HCT116 (cell line): ENCODE data around the gene AEBP1. TPM values are rescaled to one million over a fixed set of nuclear protein-coding genes. Genes with fewer than 3 reads are reported as not detected.

Experiments used
- ATAC-seq: fragments of 200-7000 bp; cut with Tn5 transposase; 2 replicates; pipeline ENCODE4 v1.9.1; 2020; ENCODE audit warnings: mild to moderate bottlenecking, moderate library complexity
- BruUV-seq: library from RNA; stranded (reverse); fragments of 400-500 nt; replicated peaks from 2 replicates; lab custom pipeline; 2021; lab: Mats Ljungman, UMichigan
- CTCF ChIA-PET: fragments of 300-600 bp; sonication (Branson Sonifier 250); formaldehyde crosslinking; loops from one replicate; lab custom pipeline; 2021; ENCODE audit warnings: antibody characterized with exemption; lab: Charles Lee
- POLR2A ChIA-PET: fragments of 300-600, 350-600 bp; sonication (Branson Sonifier 250); formaldehyde crosslinking; loops from one replicate; lab custom pipeline; 2021; ENCODE audit warnings: antibody characterized with exemption; lab: Charles Lee
- RAD21 ChIA-PET, 2 experiments: fragments of 300-600 bp; sonication (Branson Sonifier 250); formaldehyde crosslinking; loops; one replicate each; lab custom pipeline; 2023; ENCODE audit warnings: low total read pairs in 2 of 2; ENCODE audit not compliant: uncharacterized antibody in 2 of 2, unreplicated experiment in 2 of 2, low non-redundant PET in 1 of 2; lab: Charles Lee
- DNase-seq: peaks from one replicate; pipeline ENCODE4 v3.0.0-alpha.2; 2010; ENCODE audit warnings: low read depth, low spot score
- H2AFZ ChIP-seq: fragments of 200-600 bp; shearing (Covaris generic), sonication (generic); 2 replicates; pipeline ENCODE4 v1.6.1; 2017; ENCODE audit warnings: low read depth, mixed run types, mixed read lengths, antibody characterized with exemption, low read length; ENCODE audit not compliant: poor library complexity, severe bottlenecking
- H3K27ac ChIP-seq: 2 replicates; pipeline ENCODE4 v1.5.1; 2012; ENCODE audit warnings: low read depth, low read length
- H3K27me3 ChIP-seq: fragments of 200-600 bp; sonication (generic); 2 replicates; pipeline ENCODE4 v1.6.1; 2016; ENCODE audit warnings: mixed run types, low read length, mixed read lengths; ENCODE audit not compliant: insufficient read depth
- H3K36me3 ChIP-seq, 2 experiments: fragments of 200-500 bp in 1 of 2; fragments of 200-600 bp in 1 of 2; sonication (Bioruptor generic) in 1 of 2; sonication (generic) in 1 of 2; 2 replicates each; pipeline versions ENCODE4 v1.5.1 to v1.6.1; 2014 to 2016; ENCODE audit warnings: low read length in 2 of 2, inconsistent platforms in 1 of 2, mixed read lengths in 1 of 2, mixed run types in 1 of 2; ENCODE audit not compliant: insufficient read depth in 2 of 2, control insufficient read depth in 1 of 2
- H3K4me1 ChIP-seq, 2 experiments: fragments of 200-600 bp in 1 of 2; sonication (generic) in 1 of 2; 2 replicates each; pipeline versions ENCODE4 v1.5.1 to v1.6.1; 2012 to 2017; ENCODE audit warnings: low read length in 2 of 2, inconsistent platforms in 1 of 2, mild to moderate bottlenecking in 1 of 2, mixed read lengths in 1 of 2, mixed run types in 1 of 2, moderate library complexity in 1 of 2; ENCODE audit not compliant: insufficient read depth in 2 of 2, control insufficient read depth in 1 of 2
- H3K4me2 ChIP-seq: fragments of 200-600 bp; sonication (generic); 2 replicates; pipeline ENCODE4 v1.6.1; 2017; ENCODE audit warnings: mixed run types, low read length, mixed read lengths
- H3K4me3 ChIP-seq, 2 experiments: fragments of 200-600 bp in 1 of 2; sonication (generic) in 1 of 2; replicated peaks in 1 of 2; 2 replicates each; pipeline ENCODE4 v1.5.1; 2011 to 2016; ENCODE audit warnings: low read length in 2 of 2, control low read depth in 1 of 2, low read depth in 1 of 2, mild to moderate bottlenecking in 1 of 2, mixed read lengths in 1 of 2, mixed run types in 1 of 2
- H3K79me2 ChIP-seq: fragments of 200-600 bp; sonication (generic); 2 replicates; pipeline ENCODE4 v1.6.1; 2017; ENCODE audit warnings: mild to moderate bottlenecking, mixed run types, low read length, moderate library complexity, mixed read lengths; ENCODE audit not compliant: insufficient read depth
- H3K9ac ChIP-seq: fragments of 200-600 bp; sonication (generic); 2 replicates; pipeline ENCODE4 v1.6.1; 2016; ENCODE audit warnings: low read length, mixed read lengths
- H3K9me2 ChIP-seq: fragments of 200-600 bp; sonication (generic), shearing (Covaris generic); 2 replicates; pipeline ENCODE4 v1.6.1; 2017; ENCODE audit warnings: mixed run types, mild to moderate bottlenecking, moderate library complexity; ENCODE audit not compliant: insufficient read depth
- H3K9me3 ChIP-seq, 2 experiments: fragments of 200-500 bp in 1 of 2; fragments of 200-600 bp in 1 of 2; sonication (Bioruptor generic) in 1 of 2; sonication (generic) in 1 of 2; 2 replicates each; pipeline ENCODE4 v1.6.1; 2014 to 2017; ENCODE audit warnings: low read length in 2 of 2, mixed read lengths in 2 of 2, inconsistent platforms in 1 of 2, low read depth in 1 of 2, mild to moderate bottlenecking in 1 of 2, mixed run types in 1 of 2, moderate library complexity in 1 of 2; ENCODE audit not compliant: control insufficient read depth in 1 of 2, insufficient read depth in 1 of 2
- H4K20me1 ChIP-seq: fragments of 200-600 bp; sonication (generic), shearing (Covaris generic); 2 replicates; pipeline ENCODE4 v1.6.1; 2017; ENCODE audit warnings: mixed run types, mild to moderate bottlenecking, moderate library complexity; ENCODE audit not compliant: insufficient read depth
- CBX3 ChIP-seq: IDR thresholded peaks from 2 replicates; pipeline ENCODE4 v1.6.1; 2012; ENCODE audit warnings: low read depth
- EGR1 ChIP-seq: IDR thresholded peaks from 2 replicates; pipeline ENCODE4 v1.6.1; 2012; ENCODE audit warnings: low read depth
- JUND ChIP-seq: IDR thresholded peaks from 2 replicates; pipeline ENCODE4 v1.6.1; 2012
- intact Hi-C: fragments of 100-400 bp; cut with micrococcal nuclease; formaldehyde crosslinking; loops from 2 replicates; pipeline ENCODE4 v1.10.0; 2022
- total RNA-seq: library from RNA; stranded (reverse); gene quantifications from one replicate; pipeline ENCODE4 v1.2.1, GENCODE V29; 2021; ENCODE audit not compliant: unreplicated experiment
- TF ChIP-seq, protein P1 (sequence below): IDR thresholded peaks from 2 replicates; pipeline ENCODE4 v1.6.1; 2011; ENCODE audit warnings: mild to moderate bottlenecking, low read length, moderate library complexity; ENCODE audit not compliant: insufficient replicate concordance; ENCODE audit errors: extremely low read depth
- TF ChIP-seq, protein P2 (sequence below): IDR thresholded peaks from 2 replicates; pipeline ENCODE4 v1.6.1; 2012; ENCODE audit warnings: low read depth

AEBP1 gene
- total RNA-seq, 1 experiment from 2014 or later: 0.49 TPM

GRCh38 chr7:44147026-44147991 lies 43.2 kb downstream of the AEBP1 start:
- ChIA-PET CTCF (no interaction called here), RAD21 (no interaction called here), POLR2A (no interaction called here)
- Histone ChIP-seq H4K20me1 (no peaks in the 10 kb centered on the region), H3K79me2 (no peaks in the 10 kb centered on the region), H3K36me3 (no peaks in the 10 kb centered on the region), H2AFZ (no peak overlapping the region), H3K4me1 (peaks cover 0 to 9% of the 10 kb centered on the region in 2 experiments; a peak in 2 of 4 replicates), H3K9ac (no peak overlapping the region), H3K27ac (no peak overlapping the region), H3K9me3 (no peaks in the 10 kb centered on the region), H3K4me3 (no peak overlapping the region), H3K4me2 (no peak overlapping the region), H3K27me3 (no peaks in the 10 kb centered on the region), H3K9me2 (no peaks in the 10 kb centered on the region)
- TF ChIP-seq CBX3 (no peak), JUND (no peak), EGR1 (no peak)
- TF ChIP-seq, protein P1, sequence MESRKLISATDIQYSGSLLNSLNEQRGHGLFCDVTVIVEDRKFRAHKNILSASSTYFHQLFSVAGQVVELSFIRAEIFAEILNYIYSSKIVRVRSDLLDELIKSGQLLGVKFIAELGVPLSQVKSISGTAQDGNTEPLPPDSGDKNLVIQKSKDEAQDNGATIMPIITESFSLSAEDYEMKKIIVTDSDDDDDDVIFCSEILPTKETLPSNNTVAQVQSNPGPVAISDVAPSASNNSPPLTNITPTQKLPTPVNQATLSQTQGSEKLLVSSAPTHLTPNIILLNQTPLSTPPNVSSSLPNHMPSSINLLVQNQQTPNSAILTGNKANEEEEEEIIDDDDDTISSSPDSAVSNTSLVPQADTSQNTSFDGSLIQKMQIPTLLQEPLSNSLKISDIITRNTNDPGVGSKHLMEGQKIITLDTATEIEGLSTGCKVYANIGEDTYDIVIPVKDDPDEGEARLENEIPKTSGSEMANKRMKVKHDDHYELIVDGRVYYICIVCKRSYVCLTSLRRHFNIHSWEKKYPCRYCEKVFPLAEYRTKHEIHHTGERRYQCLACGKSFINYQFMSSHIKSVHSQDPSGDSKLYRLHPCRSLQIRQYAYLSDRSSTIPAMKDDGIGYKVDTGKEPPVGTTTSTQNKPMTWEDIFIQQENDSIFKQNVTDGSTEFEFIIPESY: no peak
- TF ChIP-seq, protein P2, sequence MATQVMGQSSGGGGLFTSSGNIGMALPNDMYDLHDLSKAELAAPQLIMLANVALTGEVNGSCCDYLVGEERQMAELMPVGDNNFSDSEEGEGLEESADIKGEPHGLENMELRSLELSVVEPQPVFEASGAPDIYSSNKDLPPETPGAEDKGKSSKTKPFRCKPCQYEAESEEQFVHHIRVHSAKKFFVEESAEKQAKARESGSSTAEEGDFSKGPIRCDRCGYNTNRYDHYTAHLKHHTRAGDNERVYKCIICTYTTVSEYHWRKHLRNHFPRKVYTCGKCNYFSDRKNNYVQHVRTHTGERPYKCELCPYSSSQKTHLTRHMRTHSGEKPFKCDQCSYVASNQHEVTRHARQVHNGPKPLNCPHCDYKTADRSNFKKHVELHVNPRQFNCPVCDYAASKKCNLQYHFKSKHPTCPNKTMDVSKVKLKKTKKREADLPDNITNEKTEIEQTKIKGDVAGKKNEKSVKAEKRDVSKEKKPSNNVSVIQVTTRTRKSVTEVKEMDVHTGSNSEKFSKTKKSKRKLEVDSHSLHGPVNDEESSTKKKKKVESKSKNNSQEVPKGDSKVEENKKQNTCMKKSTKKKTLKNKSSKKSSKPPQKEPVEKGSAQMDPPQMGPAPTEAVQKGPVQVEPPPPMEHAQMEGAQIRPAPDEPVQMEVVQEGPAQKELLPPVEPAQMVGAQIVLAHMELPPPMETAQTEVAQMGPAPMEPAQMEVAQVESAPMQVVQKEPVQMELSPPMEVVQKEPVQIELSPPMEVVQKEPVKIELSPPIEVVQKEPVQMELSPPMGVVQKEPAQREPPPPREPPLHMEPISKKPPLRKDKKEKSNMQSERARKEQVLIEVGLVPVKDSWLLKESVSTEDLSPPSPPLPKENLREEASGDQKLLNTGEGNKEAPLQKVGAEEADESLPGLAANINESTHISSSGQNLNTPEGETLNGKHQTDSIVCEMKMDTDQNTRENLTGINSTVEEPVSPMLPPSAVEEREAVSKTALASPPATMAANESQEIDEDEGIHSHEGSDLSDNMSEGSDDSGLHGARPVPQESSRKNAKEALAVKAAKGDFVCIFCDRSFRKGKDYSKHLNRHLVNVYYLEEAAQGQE: no peak
- no TSS peak for BruUV-seq
- intact Hi-C loops: loop anchor here (5.0 kb wide), 1 partner anchor 35 kb away; no protein-coding TSS in a partner anchor
- DNase-seq (no peak), ATAC-seq (no peak)
